K562 (cell line): ENCODE measurements around the gene BLOC1S4. TPM values are rescaled to one million over a fixed set of nuclear protein-coding genes. Genes with fewer than 3 reads are reported as not detected.

Experiments
- ATAC-seq: fragments of 200-7000 bp; cut with Tn5 transposase; 3 replicates; pipeline ENCODE4 v1.9.1; 2020; ENCODE audit warnings: moderate library complexity
- BruUV-seq: library from RNA; stranded (reverse); fragments of 400-500 nt; replicated peaks from 2 replicates; lab custom pipeline; 2021; lab: Mats Ljungman, UMichigan
- CTCF ChIA-PET: fragments of 300-600 bp; formaldehyde crosslinking; extraction: SDS; loops from one replicate; lab custom pipeline; 2021; ENCODE audit warnings: low intra/inter-chr PET ratio; lab: Yijun Ruan, JAX
- POLR2A ChIA-PET: fragments of 300-600, 350-650 bp; sonication (Branson Sonifier 250); formaldehyde crosslinking; extraction: SDS; loops from one replicate; lab custom pipeline; 2021; ENCODE audit warnings: antibody characterized with exemption, inconsistent platforms; lab: Yijun Ruan, JAX
- DNase-seq, 4 experiments: peaks; one replicate each; pipeline versions ENCODE4 v3.0.0 to v3.0.0-alpha.2; 2011 to 2018; ENCODE audit warnings: low spot score in 3 of 4, mixed read lengths in 3 of 4; ENCODE audit errors: extremely low read depth in 1 of 4
- FAIRE-seq: peaks from 2 replicates; lab custom pipeline; 2011; peaks lifted over from hg19 to GRCh38; lab: Jason Lieb, UNC
- H2AFZ ChIP-seq: 2 replicates; pipeline ENCODE4 v1.6.0; 2011; ENCODE audit warnings: low read depth, low read length, control low read depth, inconsistent platforms
- H3K27ac ChIP-seq: fragments of 200-600 bp; 3 replicates; pipeline ENCODE4 v1.8.0; 2011; ENCODE audit warnings: low read depth, mild to moderate bottlenecking, control low read depth, inconsistent platforms, low read length, moderate library complexity, mixed read lengths; ENCODE audit errors: extremely low read depth
- H3K27me3 ChIP-seq, 2 experiments: fragments of 300-600 bp in 1 of 2; 2 replicates in 1 of 2; 3 replicates in 1 of 2; pipeline versions ENCODE4 v1.6.0 to v1.8.0; 2011; ENCODE audit warnings: inconsistent platforms in 2 of 2, low read length in 2 of 2, mild to moderate bottlenecking in 1 of 2, mixed read lengths in 1 of 2, moderate library complexity in 1 of 2; ENCODE audit not compliant: control insufficient read depth in 2 of 2, insufficient read depth in 2 of 2
- H3K36me3 ChIP-seq: fragments of 300-600 bp; 3 replicates; pipeline ENCODE4 v1.8.0; 2011; ENCODE audit warnings: mild to moderate bottlenecking, low read length, inconsistent platforms; ENCODE audit not compliant: control insufficient read depth, insufficient read depth
- H3K4me1 ChIP-seq, 2 experiments: fragments of 200-600 bp in 1 of 2; replicated peaks in 1 of 2; 2 replicates in 1 of 2; 3 replicates in 1 of 2; pipeline versions ENCODE4 v1.5.1 to v1.8.0; 2011; ENCODE audit warnings: inconsistent platforms in 2 of 2, low read length in 2 of 2, mild to moderate bottlenecking in 1 of 2, mixed read lengths in 1 of 2, moderate library complexity in 1 of 2; ENCODE audit not compliant: control insufficient read depth in 2 of 2, insufficient read depth in 2 of 2
- H3K4me2 ChIP-seq: 2 replicates; pipeline ENCODE4 v1.6.1; 2011; ENCODE audit warnings: low read length, control low read depth, inconsistent platforms, mixed read lengths; ENCODE audit not compliant: insufficient read depth
- H3K4me3 ChIP-seq: fragments of 200-600 bp; sonication (generic), shearing (Covaris generic); 2 replicates; pipeline ENCODE4 v1.5.1; 2016; ENCODE audit warnings: control low read depth, inconsistent platforms
- H3K79me2 ChIP-seq: fragments of 200-600 bp; 3 replicates; pipeline ENCODE4 v1.8.0; 2011; ENCODE audit warnings: low read length, inconsistent platforms; ENCODE audit not compliant: control insufficient read depth, insufficient read depth
- H3K9ac ChIP-seq, 2 experiments: 2 replicates each; pipeline versions ENCODE4 v1.6.0 to v1.6.1; 2011; ENCODE audit warnings: low read depth in 2 of 2, low read length in 2 of 2, control low read depth in 1 of 2, inconsistent platforms in 1 of 2, mild to moderate bottlenecking in 1 of 2, mixed read lengths in 1 of 2; ENCODE audit not compliant: insufficient read depth in 1 of 2
- H3K9me1 ChIP-seq: one replicate; pipeline ENCODE4 v1.6.0; 2011; ENCODE audit warnings: inconsistent platforms, mild to moderate bottlenecking, low read length, moderate library complexity; ENCODE audit not compliant: control insufficient read depth, insufficient read depth
- H3K9me3 ChIP-seq: replicated peaks from 2 replicates; pipeline ENCODE4 v1.5.1; 2011; ENCODE audit warnings: low read depth, low read length, inconsistent platforms; ENCODE audit not compliant: control insufficient read depth, insufficient read depth
- H4K20me1 ChIP-seq: replicated peaks from 2 replicates; pipeline ENCODE4 v1.6.1; 2011; ENCODE audit warnings: low read length, inconsistent platforms, mixed read lengths; ENCODE audit not compliant: control insufficient read depth, insufficient read depth
- DMBX1 ChIP-seq: fragments of 250-450 bp; sonication (Bioruptor Pico); IDR thresholded peaks from 2 replicates; pipeline ENCODE4 v1.8.0; 2022; ENCODE audit warnings: inconsistent platforms, mild to moderate bottlenecking, moderate library complexity, borderline replicate concordance
- EP400 ChIP-seq: fragments of 450-650 bp; IDR thresholded peaks from 2 replicates; pipeline ENCODE4 v1.6.1; 2017; ENCODE audit warnings: antibody characterized with exemption, mild to moderate bottlenecking, moderate library complexity
- HDAC2 ChIP-seq: fragments of 450-650 bp; IDR thresholded peaks from 2 replicates; pipeline ENCODE4 v1.6.1; 2016; ENCODE audit warnings: mild to moderate bottlenecking
- ILF3 ChIP-seq: fragments of 450-650 bp; IDR thresholded peaks from 2 replicates; pipeline ENCODE4 v1.6.1; 2018; ENCODE audit warnings: antibody characterized with exemption, mild to moderate bottlenecking, moderate library complexity, borderline replicate concordance
- IRF2 ChIP-seq: sonication (generic); formaldehyde crosslinking; IDR thresholded peaks from 2 replicates; pipeline ENCODE4 v1.8.1; 2022; ENCODE audit warnings: mild to moderate bottlenecking, missing genetic modification reagents
- KAT7 ChIP-seq: sonication (generic); formaldehyde crosslinking; IDR thresholded peaks from 2 replicates; pipeline ENCODE4 v1.8.0; 2022; ENCODE audit warnings: missing genetic modification reagents, mild to moderate bottlenecking, borderline replicate concordance
- NR2C1 ChIP-seq, 2 experiments: fragments of 450-650 bp; IDR thresholded peaks; 2 replicates each; pipeline ENCODE4 v1.6.1; 2017; ENCODE audit warnings: mild to moderate bottlenecking in 2 of 2, antibody characterized with exemption in 1 of 2, inconsistent platforms in 1 of 2, missing compliant biosample characterization in 1 of 2, missing genetic modification characterization in 1 of 2
- RFX1 ChIP-seq: fragments of 450-650 bp; IDR thresholded peaks from 2 replicates; pipeline ENCODE4 v1.6.1; 2016; ENCODE audit warnings: mild to moderate bottlenecking, moderate library complexity
- SAFB ChIP-seq: fragments of 200-400 bp; formaldehyde crosslinking; IDR thresholded peaks from 2 replicates; pipeline ENCODE4 v1.6.1; 2017; ENCODE audit warnings: low read depth, low read length, borderline replicate concordance
- SMARCE1 ChIP-seq: fragments of 450-650 bp; IDR thresholded peaks from 2 replicates; pipeline ENCODE4 v1.7.1; 2016; ENCODE audit warnings: mild to moderate bottlenecking
- SOX6 ChIP-seq: fragments of 450-650 bp; IDR thresholded peaks from 2 replicates; pipeline ENCODE4 v1.6.1; 2014; ENCODE audit warnings: mild to moderate bottlenecking
- STAT5B ChIP-seq: fragments of 250-450 bp; sonication (Bioruptor Pico); IDR thresholded peaks from 2 replicates; pipeline ENCODE4 v1.8.0; 2021; ENCODE audit warnings: mild to moderate bottlenecking, inconsistent platforms
- ZNF408 ChIP-seq: fragments of 250-450 bp; sonication (Bioruptor Pico); IDR thresholded peaks from 2 replicates; pipeline ENCODE4 v1.4.0; 2020; ENCODE audit warnings: low read depth, mild to moderate bottlenecking, moderate library complexity
- WGBS: fragments of 100-300 bp; shearing (Covaris generic); methylation state at CpG from one replicate; pipeline ENCODE4 v1.1.6; 2016; ENCODE audit warnings: low coverage, mixed read lengths; ENCODE audit not compliant: insufficient coverage; ENCODE audit errors: missing lambda C conversion rate; 5-methylcytosine and 5-hydroxymethylcytosine counted together
- in situ Hi-C: fragments of 300-500 bp; cut with MboI; formaldehyde crosslinking; loops from 4 replicates; pipeline ENCODE4 v1.15.0; 2018; ENCODE audit warnings: inconsistent platforms, mixed read lengths
- intact Hi-C: fragments of 100-400 bp; cut with micrococcal nuclease; formaldehyde crosslinking; loops from 2 replicates; pipeline ENCODE4 v1.14.2; 2022
- polyA plus RNA-seq, 8 experiments: library from polyadenylated mRNA; depleted of rRNA in 4 of 8; stranded (reverse) in 5 of 8; unstranded in 3 of 8; fragments of >200 nt; fragmentation: Nextera tagmentation in 2 of 8; fragmentation: Illumina TruSeq in 1 of 8; extraction: Ambion mirVana in 2 of 8; extraction: Trizol in 1 of 8; gene quantifications; 2 replicates each; pipeline versions ENCODE4 v1.2.1 to v1.2.3, GENCODE V29; 2011 to 2014; ENCODE audit warnings: inconsistent platforms in 1 of 8, missing spikeins in 1 of 8
- total RNA-seq, 7 experiments: library from RNA; depleted of rRNA in 6 of 7; stranded (reverse); fragments of >200 nt in 6 of 7; fragmentation: Illumina TruSeq in 2 of 7; extraction: Trizol in 2 of 7; gene quantifications; 2 replicates each; pipeline versions ENCODE4 v1.2.1 to v1.2.3, GENCODE V29; 2011 to 2021; ENCODE audit warnings: low replicate concordance in 1 of 7

Gene BLOC1S4
- total and polyA plus RNA-seq, 9 of the 15 experiments (the other 6 are each of a cell fraction or from before 2014, with no cell fraction given), result 3.1 to 31.6 (median 11.2) TPM

GRCh38 chr4:6756345-6756744, 40.4 kb downstream of the BLOC1S4 start (continued):
- TF ChIP-seq NR2C1 (IDR thresholded peaks at IDR 0.05) (0 out of 2 replicates have a peak, but pooled peaks have one; percentile 10), NR2C1 (tag; IDR thresholded peaks at IDR 0.05) (0 out of 2 replicates have a peak, but pooled peaks have one; percentile 6), SMARCE1 (peak; percentile 67), EP400 (peak; percentile 29; the same call in 1 of the 2 replicates), HDAC2 (peak; percentile 24; the same call in 1 of the 2 replicates), SOX6 (peak; percentile 73)
- TF ChIP-seq, all 486 proteins: peak for 16; not testable (repeated sequence) for 470

DNA sequence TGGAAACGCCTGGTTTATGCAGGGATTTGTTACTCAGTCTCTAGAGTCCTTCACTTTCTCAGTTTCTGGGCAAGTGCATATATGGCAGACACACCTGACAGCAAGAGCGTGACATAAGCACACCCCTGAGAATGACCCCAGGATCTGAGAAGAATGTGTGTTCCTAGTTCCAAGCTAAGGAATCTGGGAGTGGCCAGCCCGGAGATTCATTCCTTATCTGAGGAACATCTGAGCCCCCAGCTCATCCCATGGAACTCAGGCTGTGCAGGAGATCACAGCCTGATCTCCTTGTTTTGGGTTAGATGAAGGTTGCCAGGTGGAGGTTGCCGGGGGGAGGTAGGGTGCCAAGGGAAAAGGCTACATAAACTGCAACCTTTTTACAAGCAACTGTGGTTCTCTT, 42.8 kb downstream of the BLOC1S4 start:
- H3K9me3 ChIP-seq, result no peaks in the 10 kb centered on the region
- FAIRE-seq, result no peak
- CTCF ChIA-PET, result no interaction called here
- H3K27ac ChIP-seq, result no peak overlapping the region
- DNase-seq, result no peak
- 34% methylated on average over 4 of the region's 4 CpGs for WGBS
- peaks cover 20 to 32% of the 10 kb centered on the region in 2 experiments for H3K4me1 ChIP-seq
- no peak for ATAC-seq
- no peaks in the 10 kb centered on the region for H3K79me2 ChIP-seq
- no TSS peak for BruUV-seq
- TF ChIP-seq KAT7 (CRISPR knock-in tag) (no peak), ZNF408 (CRISPR knock-in tag) (no peak), IRF2 (no peak), RFX1 (no peak), ILF3 (no peak), SAFB (no peak), STAT5B (CRISPR knock-in tag) (no peak), DMBX1 (no peak)
- in situ Hi-C loops, result no loop called here
- H3K9me1 ChIP-seq, result no peaks in the 10 kb centered on the region
- no peaks in the 10 kb centered on the region for H3K36me3 ChIP-seq
- POLR2A ChIA-PET, result interaction anchor here (0.8 kb wide), 1 partner anchor 26 kb away, joined by 3 read pairs; no protein-coding TSS in a partner anchor
- no peak overlapping the region for H3K4me3 ChIP-seq
- no peak overlapping the region for H2AFZ ChIP-seq
- H4K20me1 ChIP-seq, result no peaks in the 10 kb centered on the region
- H3K4me2 ChIP-seq, result no peak overlapping the region
- intact Hi-C loops, result no loop called here
- H3K27me3 ChIP-seq, result no peaks in the 10 kb centered on the region
- H3K9ac ChIP-seq, result no peak overlapping the region
